T47D (cell line): ENCODE measurements around the gene MMUT.
A peak's percentile ranks its signal among the peaks of the same experiment; 100 is the strongest.
"Not testable (repeated sequence)": the region's sequence is repeated elsewhere in the genome, so short reads cannot be mapped to it uniquely, and the experiment has no call there.

Source experiments
- DNase-seq, 2 experiments: peaks; one replicate each; pipeline versions ENCODE4 v3.0.0 to v3.0.0-alpha.2; 2011 to 2012; ENCODE audit warnings: low read depth in 1 of 2, low spot score in 1 of 2
- JUND ChIP-seq: IDR thresholded peaks from 2 replicates; pipeline ENCODE4 v1.6.1; 2012; ENCODE audit warnings: low read depth
- in situ Hi-C: cut with HindIII; loops from 2 replicates; pipeline ENCODE4 v1.10.0; 2016; ENCODE audit warnings: low sequenced_read_pairs, low pct_unique_long_range_greater_than_20kb

MMUT gene

GRCh38 chr6:49409951-49410542 is 53.0 kb downstream of the MMUT start:
- in situ Hi-C loops: no loop called here
- TF ChIP-seq JUND: no peak
- DNase-seq: peak; percentile 25 to 78

- TF ChIP-seq JUND: no peak
- no peak for DNase-seq
- in situ Hi-C loops: no loop called here
Observed at GRCh38 chr6:49406250-49406970, 56.6 kb downstream of the MMUT start.

- in situ Hi-C loops: no loop called here
- TF ChIP-seq JUND: no peak
Observed at GRCh38 chr6:49401063-49401462, 62.0 kb downstream of the MMUT start.

GRCh38 chr6:49386667-49387508 is 76.2 kb downstream of the MMUT start:
- in situ Hi-C loops: not testable (repeated sequence)

More at GRCh38 chr6:49401063-49401462, 62.0 kb downstream of the MMUT start:
- no peak for DNase-seq

GRCh38 chr6:49384904-49385303 is 78.1 kb downstream of the MMUT start:
- no peak for TF ChIP-seq JUND
- in situ Hi-C loops: no loop called here
- DNase-seq: no peak

More at GRCh38 chr6:49386667-49387508, 76.2 kb downstream of the MMUT start:
- DNase-seq: peak in 1 of 2 experiments; percentile 37
